Measurements from ENCODE around the gene PCDHB12. TPM values are rescaled to one million over a fixed set of nuclear protein-coding genes. Genes with fewer than 3 reads are reported as not detected.
"Not testable (repeated sequence)": the region's sequence is repeated elsewhere in the genome, so short reads cannot be mapped to it uniquely, and the experiment has no call there.

The PCDHB12 gene
- polyA plus RNA-seq, 1 of the 3 experiments (the other 2 are of a cell fraction), result 1.9 TPM

DNA sequence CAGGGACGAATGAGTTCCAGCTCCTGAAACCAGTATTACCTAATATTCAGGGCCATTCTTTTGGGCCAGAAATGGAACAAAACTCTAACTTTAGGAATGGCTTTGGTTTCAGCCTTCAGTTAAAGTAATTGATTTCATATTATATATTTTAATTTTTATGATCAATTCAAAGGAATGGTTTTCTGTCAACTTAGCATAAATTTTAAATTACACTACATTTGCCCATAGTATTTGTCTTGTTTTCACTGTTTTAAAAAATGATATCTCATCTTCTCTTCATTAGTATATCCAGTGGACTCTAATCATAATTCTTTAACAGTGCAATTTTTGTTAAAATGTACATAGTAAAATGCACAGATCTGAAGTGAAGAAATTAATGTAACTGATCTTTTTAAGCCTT, 28.2 kb upstream of the PCDHB12 start:
- WGBS (ENCODE audit: low lambda C conversion rate), result 13% methylated on average over 1 of the region's 1 CpG
- Histone ChIP-seq H2AFZ (ENCODE audit: low read depth) (no peak overlapping the region), H3K4me2 (no peak overlapping the region), H3K4me3 (ENCODE audit: low read depth in 2 of 2, low read length in 1 of 2) (no peak overlapping the region), H3K9me3 (no peaks in the 10 kb centered on the region; the same call in 1 of the 2 replicates), H3K4me1 (ENCODE audit: control insufficient read depth in 1 of 2, insufficient read depth in 2 of 2, low read depth in 1 of 2, low read length in 1 of 2) (no peaks in the 10 kb centered on the region; a peak in 1 of 4 replicates), H3K9ac (no peak overlapping the region), H3F3A (replicated peaks; ENCODE audit: insufficient read depth) (no peaks in the 10 kb centered on the region), H3K79me2 (ENCODE audit: insufficient read depth) (no peaks in the 10 kb centered on the region), H3K9me2 (no peaks in the 10 kb centered on the region), H4K20me1 (ENCODE audit: insufficient read depth) (no peaks in the 10 kb centered on the region), H3K27ac (ENCODE audit: low read depth in 2 of 2, low read length in 1 of 2) (no peak overlapping the region), H3K27me3 (ENCODE audit: insufficient read depth) (no peaks in the 10 kb centered on the region), H3K36me3 (replicated peaks in 1 of 2; ENCODE audit: control insufficient read depth in 1 of 2, insufficient read depth in 2 of 2, low read length in 1 of 2) (peaks cover 0 to 6% of the 10 kb centered on the region in 2 experiments)
- DNase-seq, result no peak
- TF ChIP-seq TAF1 (IDR thresholded peaks at IDR 0.05; ENCODE audit: borderline replicate concordance, low read depth, low read length) (no peak), SMC3 (IDR thresholded peaks at IDR 0.05; ENCODE audit: low read depth, low read length) (no peak)
- ChIA-PET CTCF (no interaction called here), POLR2A (no interaction called here)

GRCh38 chr5:141182248-141182647, 26.3 kb upstream of the PCDHB12 start, which contains the start of gene PCDHB16:
Gene PCDHB16 (plus strand): TSS chr5:141182387. CDS start chr5:141182560, 173 bp downstream.
- TF ChIP-seq, protein P1, sequence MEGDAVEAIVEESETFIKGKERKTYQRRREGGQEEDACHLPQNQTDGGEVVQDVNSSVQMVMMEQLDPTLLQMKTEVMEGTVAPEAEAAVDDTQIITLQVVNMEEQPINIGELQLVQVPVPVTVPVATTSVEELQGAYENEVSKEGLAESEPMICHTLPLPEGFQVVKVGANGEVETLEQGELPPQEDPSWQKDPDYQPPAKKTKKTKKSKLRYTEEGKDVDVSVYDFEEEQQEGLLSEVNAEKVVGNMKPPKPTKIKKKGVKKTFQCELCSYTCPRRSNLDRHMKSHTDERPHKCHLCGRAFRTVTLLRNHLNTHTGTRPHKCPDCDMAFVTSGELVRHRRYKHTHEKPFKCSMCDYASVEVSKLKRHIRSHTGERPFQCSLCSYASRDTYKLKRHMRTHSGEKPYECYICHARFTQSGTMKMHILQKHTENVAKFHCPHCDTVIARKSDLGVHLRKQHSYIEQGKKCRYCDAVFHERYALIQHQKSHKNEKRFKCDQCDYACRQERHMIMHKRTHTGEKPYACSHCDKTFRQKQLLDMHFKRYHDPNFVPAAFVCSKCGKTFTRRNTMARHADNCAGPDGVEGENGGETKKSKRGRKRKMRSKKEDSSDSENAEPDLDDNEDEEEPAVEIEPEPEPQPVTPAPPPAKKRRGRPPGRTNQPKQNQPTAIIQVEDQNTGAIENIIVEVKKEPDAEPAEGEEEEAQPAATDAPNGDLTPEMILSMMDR (IDR thresholded peaks at IDR 0.05), result peak; percentile 64
- TF ChIP-seq RAD21 (IDR thresholded peaks at IDR 0.05; ENCODE audit: low read length), result peak; percentile 70
- no peak for TF ChIP-seq CHD2 (IDR thresholded peaks at IDR 0.05; ENCODE audit: low read length, partially characterized antibody)
- TF ChIP-seq SMC3 (IDR thresholded peaks at IDR 0.05; ENCODE audit: low read depth, low read length), result peak; percentile 46; the same call in 1 of the 2 replicates
- peak; percentile 64 for DNase-seq
- no peaks in the 10 kb centered on the region for H3K4me1 ChIP-seq (ENCODE audit: control insufficient read depth in 1 of 2, insufficient read depth in 2 of 2, low read depth in 1 of 2, low read length in 1 of 2)
- no peaks in the 10 kb centered on the region for H3K79me2 ChIP-seq (ENCODE audit: insufficient read depth)
- H4K20me1 ChIP-seq (ENCODE audit: insufficient read depth), result no peaks in the 10 kb centered on the region
- H3K27me3 ChIP-seq (ENCODE audit: insufficient read depth), result no peaks in the 10 kb centered on the region
- 18% methylated on average over 13 of the region's 13 CpGs for WGBS (ENCODE audit: low lambda C conversion rate)
- H3K9ac ChIP-seq, result peak within 1 kb of the TSS; percentile 58
- H3K36me3 ChIP-seq (replicated peaks in 1 of 2; ENCODE audit: control insufficient read depth in 1 of 2, insufficient read depth in 2 of 2, low read length in 1 of 2), result peaks cover 0 to 6% of the 10 kb centered on the region in 2 experiments
- no peak within 1 kb of the TSS for H2AFZ ChIP-seq (ENCODE audit: low read depth)
- H3K4me2 ChIP-seq, result peak within 1 kb of the TSS; percentile 41
- no peaks in the 10 kb centered on the region for H3K9me3 ChIP-seq
- H3K9me2 ChIP-seq, result no peaks in the 10 kb centered on the region
- ChIA-PET CTCF (interaction anchor here (0.6 to 2.5 kb wide), 29 partner anchors 9 to 452 kb away, joined by 3 to 27 read pairs (median 3); partner anchors contain the start of genes PCDHB1, PCDHB10, PCDHB11 and PCDHB14), POLR2A (interaction anchor here (1.0 to 1.4 kb wide), 3 partner anchors 138 to 382 kb away, joined by 6 to 7 read pairs (median 7); partner anchors contain the start of gene TAF7)
- peak within 1 kb of the TSS; percentile 47 to 48 for H3K4me3 ChIP-seq (ENCODE audit: low read depth in 2 of 2, low read length in 1 of 2)
- H3K27ac ChIP-seq (ENCODE audit: low read depth in 2 of 2, low read length in 1 of 2), result peak within 1 kb of the TSS; percentile 19 to 51; a peak in 3 of 4 replicates
- H3F3A ChIP-seq (replicated peaks; ENCODE audit: insufficient read depth), result no peaks in the 10 kb centered on the region

DNA sequence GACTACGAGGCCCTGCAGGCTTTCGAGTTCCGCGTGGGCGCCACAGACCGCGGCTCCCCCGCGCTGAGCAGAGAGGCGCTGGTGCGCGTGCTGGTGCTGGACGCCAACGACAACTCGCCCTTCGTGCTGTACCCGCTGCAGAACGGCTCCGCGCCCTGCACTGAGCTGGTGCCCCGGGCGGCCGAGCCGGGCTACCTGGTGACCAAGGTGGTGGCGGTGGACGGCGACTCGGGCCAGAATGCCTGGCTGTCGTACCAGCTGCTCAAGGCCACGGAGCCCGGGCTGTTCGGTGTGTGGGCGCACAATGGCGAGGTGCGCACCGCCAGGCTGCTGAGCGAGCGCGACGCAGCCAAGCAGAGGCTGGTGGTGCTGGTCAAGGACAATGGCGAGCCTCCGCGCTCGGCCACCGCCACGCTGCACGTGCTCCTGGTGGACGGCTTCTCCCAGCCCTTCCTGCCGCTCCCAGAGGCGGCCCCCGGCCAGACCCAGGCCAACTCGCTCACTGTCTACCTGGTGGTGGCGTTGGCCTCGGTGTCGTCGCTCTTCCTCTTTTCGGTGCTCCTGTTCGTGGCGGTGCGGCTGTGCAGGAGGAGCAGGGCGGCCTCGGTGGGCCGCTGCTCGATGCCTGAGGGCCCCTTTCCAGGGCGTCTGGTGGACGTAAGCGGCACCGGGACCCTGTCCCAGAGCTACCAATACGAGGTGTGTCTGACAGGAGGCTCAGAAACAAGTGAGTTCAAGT, 24.2 kb upstream of the PCDHB12 start:
- H3K36me3 ChIP-seq (replicated peaks in 1 of 2; ENCODE audit: control insufficient read depth in 1 of 2, insufficient read depth in 2 of 2, low read length in 1 of 2); H3F3A ChIP-seq (replicated peaks; ENCODE audit: insufficient read depth); H3K4me1 ChIP-seq (ENCODE audit: control insufficient read depth in 1 of 2, insufficient read depth in 2 of 2, low read depth in 1 of 2, low read length in 1 of 2); CTCF ChIA-PET; H3K9ac ChIP-seq; H4K20me1 ChIP-seq (ENCODE audit: insufficient read depth); DNase-seq; H3K9me3 ChIP-seq; H3K79me2 ChIP-seq (ENCODE audit: insufficient read depth); H3K27ac ChIP-seq (ENCODE audit: low read depth in 2 of 2, low read length in 1 of 2); H3K4me2 ChIP-seq; POLR2A ChIA-PET; H3K4me3 ChIP-seq (ENCODE audit: low read depth in 2 of 2, low read length in 1 of 2); H3K9me2 ChIP-seq; H3K27me3 ChIP-seq (ENCODE audit: insufficient read depth); H2AFZ ChIP-seq (ENCODE audit: low read depth): not testable (repeated sequence)
- 58% methylated on average over 20 of the region's 69 CpGs for WGBS (ENCODE audit: low lambda C conversion rate)

Data from SK-N-SH (cell line).